Measurements from ENCODE around the gene DENND1A.

The DENND1A gene

GRCh38 chr9:123756484-123757106 is 173.3 kb downstream of the DENND1A start:
- Mint-ChIP-seq H3K9me3 (no peaks in the 10 kb centered on the region), H3K27ac (no peak overlapping the region), H3K36me3 (ENCODE audit: low read depth) (no peaks in the 10 kb centered on the region), H3K4me3 (no peak overlapping the region), H3K4me1 (ENCODE audit: low read depth) (no peaks in the 10 kb centered on the region), H3K27me3 (ENCODE audit: low read depth) (no peaks in the 10 kb centered on the region)
- no peak for DNase-seq (ENCODE audit: low spot score)

- Mint-ChIP-seq H3K4me1 (ENCODE audit: low read depth) (peaks cover 4% of the 10 kb centered on the region), H3K36me3 (ENCODE audit: low read depth) (no peaks in the 10 kb centered on the region), H3K27me3 (ENCODE audit: low read depth) (no peaks in the 10 kb centered on the region), H3K27ac (no peak overlapping the region), H3K9me3 (no peaks in the 10 kb centered on the region), H3K4me3 (no peak overlapping the region)
- DNase-seq (ENCODE audit: low spot score) = no peak
Observed at GRCh38 chr9:123753669-123754258, 176.2 kb downstream of the DENND1A start.

- no peaks in the 10 kb centered on the region for H3K27me3 Mint-ChIP-seq (ENCODE audit: low read depth)
- no peak overlapping the region for H3K27ac Mint-ChIP-seq
- no peak overlapping the region for H3K4me3 Mint-ChIP-seq
- DNase-seq (ENCODE audit: low spot score) = no peak
- H3K4me1 Mint-ChIP-seq (ENCODE audit: low read depth) = peaks cover 4% of the 10 kb centered on the region
- H3K9me3 Mint-ChIP-seq = no peaks in the 10 kb centered on the region
- H3K36me3 Mint-ChIP-seq (ENCODE audit: low read depth) = no peaks in the 10 kb centered on the region
Observed at GRCh38 chr9:123753016-123753415, 176.9 kb downstream of the DENND1A start.

- Mint-ChIP-seq H3K9me3 (no peaks in the 10 kb centered on the region), H3K36me3 (ENCODE audit: low read depth) (no peaks in the 10 kb centered on the region), H3K27me3 (ENCODE audit: low read depth) (no peaks in the 10 kb centered on the region), H3K4me1 (ENCODE audit: low read depth) (peaks cover 4% of the 10 kb centered on the region), H3K27ac (no peak overlapping the region), H3K4me3 (no peak overlapping the region)
- DNase-seq (ENCODE audit: low spot score) = no peak
Observed at GRCh38 chr9:123749580-123750202, 180.2 kb downstream of the DENND1A start.

DNA sequence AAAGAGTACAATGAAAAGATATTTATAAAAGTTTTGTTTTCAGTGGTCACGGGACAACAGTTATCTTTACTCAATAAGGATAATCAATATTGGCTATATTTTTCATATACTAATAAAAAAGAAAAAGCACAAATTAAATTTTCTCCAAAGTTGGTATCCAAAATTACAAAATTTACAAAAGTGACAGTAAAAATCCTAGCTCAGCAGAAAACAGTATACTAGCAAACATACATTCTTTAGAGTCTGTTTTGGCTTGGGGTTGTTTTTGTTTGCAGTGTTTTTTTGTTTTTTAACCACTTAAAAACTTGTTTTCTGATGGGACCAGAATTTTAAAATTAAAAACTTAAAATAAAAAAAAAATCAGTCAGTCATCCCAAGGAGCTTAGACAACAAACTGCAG is 183.2 kb downstream of the DENND1A start:
- Mint-ChIP-seq H3K4me1 (ENCODE audit: low read depth) (peaks cover 4% of the 10 kb centered on the region), H3K9me3 (no peaks in the 10 kb centered on the region), H3K36me3 (ENCODE audit: low read depth) (no peaks in the 10 kb centered on the region), H3K27me3 (ENCODE audit: low read depth) (no peaks in the 10 kb centered on the region), H3K27ac (no peak overlapping the region), H3K4me3 (no peak overlapping the region)
- DNase-seq (ENCODE audit: low spot score) = no peak

GRCh38 chr9:123745933-123746332 is 184.0 kb downstream of the DENND1A start:
- H3K4me3 Mint-ChIP-seq = no peak overlapping the region
- H3K9me3 Mint-ChIP-seq = no peaks in the 10 kb centered on the region
- peaks cover 4% of the 10 kb centered on the region for H3K4me1 Mint-ChIP-seq (ENCODE audit: low read depth)
- no peaks in the 10 kb centered on the region for H3K27me3 Mint-ChIP-seq (ENCODE audit: low read depth)
- DNase-seq (ENCODE audit: low spot score) = no peak
- no peaks in the 10 kb centered on the region for H3K36me3 Mint-ChIP-seq (ENCODE audit: low read depth)
- no peak overlapping the region for H3K27ac Mint-ChIP-seq

- no peaks in the 10 kb centered on the region for H3K9me3 Mint-ChIP-seq
- no peak for DNase-seq (ENCODE audit: low spot score)
- no peaks in the 10 kb centered on the region for H3K36me3 Mint-ChIP-seq (ENCODE audit: low read depth)
- H3K27ac Mint-ChIP-seq = no peak overlapping the region
- H3K27me3 Mint-ChIP-seq (ENCODE audit: low read depth) = no peaks in the 10 kb centered on the region
- H3K4me1 Mint-ChIP-seq (ENCODE audit: low read depth) = peaks cover 4% of the 10 kb centered on the region
- H3K4me3 Mint-ChIP-seq = no peak overlapping the region
Observed at GRCh38 chr9:123745451-123745850, 184.5 kb downstream of the DENND1A start.

- H3K4me3 Mint-ChIP-seq = no peak overlapping the region
- H3K4me1 Mint-ChIP-seq (ENCODE audit: low read depth) = no peaks in the 10 kb centered on the region
- no peaks in the 10 kb centered on the region for H3K36me3 Mint-ChIP-seq (ENCODE audit: low read depth)
- no peak overlapping the region for H3K27ac Mint-ChIP-seq
- no peaks in the 10 kb centered on the region for H3K9me3 Mint-ChIP-seq
- no peak for DNase-seq (ENCODE audit: low spot score)
- no peaks in the 10 kb centered on the region for H3K27me3 Mint-ChIP-seq (ENCODE audit: low read depth)
Observed at GRCh38 chr9:123743737-123744136, 186.2 kb downstream of the DENND1A start.

DNA sequence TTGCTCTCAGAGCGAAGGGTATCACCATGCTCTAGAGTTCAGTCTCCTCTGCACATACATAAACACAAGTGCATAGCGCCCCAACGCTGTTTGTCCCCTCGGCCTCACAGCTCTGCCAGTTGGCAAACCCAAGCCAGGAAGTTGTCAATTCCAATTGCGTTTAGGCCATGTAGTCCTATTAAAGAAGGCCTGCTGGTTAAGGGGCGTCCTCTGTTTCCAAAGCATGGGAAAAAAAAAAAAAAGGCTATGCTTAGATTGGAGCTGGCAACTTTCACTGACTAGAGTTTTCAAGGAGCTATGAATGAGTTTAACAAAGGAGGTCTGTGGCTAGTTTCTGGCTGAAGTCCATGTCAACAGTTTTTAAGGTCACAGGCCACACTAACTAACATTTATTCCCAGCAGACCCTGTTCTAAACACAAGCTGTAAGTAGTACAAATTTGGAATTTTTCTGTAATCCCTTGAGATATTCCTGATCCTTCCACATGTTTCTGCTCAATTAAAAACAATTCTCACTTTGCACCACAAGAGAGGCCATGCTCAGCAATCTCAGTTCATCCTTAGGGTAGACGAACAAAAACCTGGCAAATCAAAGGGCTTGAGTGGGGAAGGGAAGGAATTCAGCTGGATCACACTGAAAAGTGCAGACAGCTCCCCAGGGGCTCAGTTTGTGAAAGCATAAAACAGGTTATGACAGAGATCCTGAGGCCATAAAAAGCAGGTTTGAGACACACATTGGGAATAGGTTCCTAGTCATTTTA is 187.7 kb downstream of the DENND1A start:
- H3K36me3 Mint-ChIP-seq (ENCODE audit: low read depth) = no peaks in the 10 kb centered on the region
- no peak overlapping the region for H3K27ac Mint-ChIP-seq
- no peak overlapping the region for H3K4me3 Mint-ChIP-seq
- H3K27me3 Mint-ChIP-seq (ENCODE audit: low read depth) = no peaks in the 10 kb centered on the region
- no peak for DNase-seq (ENCODE audit: low spot score)
- H3K9me3 Mint-ChIP-seq = no peaks in the 10 kb centered on the region
- no peaks in the 10 kb centered on the region for H3K4me1 Mint-ChIP-seq (ENCODE audit: low read depth)

GRCh38 chr9:123741214-123741613 is 188.7 kb downstream of the DENND1A start:
- no peak overlapping the region for H3K4me3 Mint-ChIP-seq
- no peaks in the 10 kb centered on the region for H3K36me3 Mint-ChIP-seq (ENCODE audit: low read depth)
- H3K9me3 Mint-ChIP-seq = no peaks in the 10 kb centered on the region
- no peaks in the 10 kb centered on the region for H3K27me3 Mint-ChIP-seq (ENCODE audit: low read depth)
- no peaks in the 10 kb centered on the region for H3K4me1 Mint-ChIP-seq (ENCODE audit: low read depth)
- no peak for DNase-seq (ENCODE audit: low spot score)
- no peak overlapping the region for H3K27ac Mint-ChIP-seq

DNA sequence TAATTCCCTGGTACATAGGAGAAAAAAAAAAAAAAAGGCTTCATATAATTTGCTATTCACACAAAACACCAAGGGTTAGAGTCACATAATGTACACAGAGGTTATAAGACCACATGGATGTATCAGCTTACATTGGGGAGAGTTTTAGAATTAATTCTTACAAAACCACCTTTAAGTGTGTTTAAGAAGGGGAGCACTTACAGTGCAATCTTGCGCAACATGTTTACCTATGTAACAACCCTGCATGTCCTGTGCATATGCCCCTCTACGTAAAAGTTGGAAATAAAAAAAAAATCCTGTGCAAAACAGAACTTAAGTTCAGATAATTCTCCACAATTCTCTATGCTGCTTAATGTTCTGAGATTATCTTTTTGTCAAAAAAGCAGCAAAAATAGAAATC is 190.0 kb downstream of the DENND1A start:
- Mint-ChIP-seq H3K27ac (no peak overlapping the region), H3K36me3 (ENCODE audit: low read depth) (no peaks in the 10 kb centered on the region), H3K9me3 (no peaks in the 10 kb centered on the region), H3K27me3 (ENCODE audit: low read depth) (no peaks in the 10 kb centered on the region), H3K4me3 (no peak overlapping the region), H3K4me1 (ENCODE audit: low read depth) (no peaks in the 10 kb centered on the region)
- DNase-seq (ENCODE audit: low spot score) = no peak

GRCh38 chr9:123739387-123739786 is 190.5 kb downstream of the DENND1A start:
- Mint-ChIP-seq H3K27me3 (ENCODE audit: low read depth) (no peaks in the 10 kb centered on the region), H3K4me3 (no peak overlapping the region), H3K4me1 (ENCODE audit: low read depth) (no peaks in the 10 kb centered on the region), H3K27ac (no peak overlapping the region), H3K9me3 (no peaks in the 10 kb centered on the region), H3K36me3 (ENCODE audit: low read depth) (no peaks in the 10 kb centered on the region)
- DNase-seq (ENCODE audit: low spot score) = no peak

- no peaks in the 10 kb centered on the region for H3K9me3 Mint-ChIP-seq
- H3K27me3 Mint-ChIP-seq (ENCODE audit: low read depth) = no peaks in the 10 kb centered on the region
- no peak overlapping the region for H3K4me3 Mint-ChIP-seq
- no peaks in the 10 kb centered on the region for H3K4me1 Mint-ChIP-seq (ENCODE audit: low read depth)
- no peak overlapping the region for H3K27ac Mint-ChIP-seq
- no peaks in the 10 kb centered on the region for H3K36me3 Mint-ChIP-seq (ENCODE audit: low read depth)
- DNase-seq (ENCODE audit: low spot score) = no peak
Observed at GRCh38 chr9:123738648-123739047, 191.3 kb downstream of the DENND1A start.

DNA sequence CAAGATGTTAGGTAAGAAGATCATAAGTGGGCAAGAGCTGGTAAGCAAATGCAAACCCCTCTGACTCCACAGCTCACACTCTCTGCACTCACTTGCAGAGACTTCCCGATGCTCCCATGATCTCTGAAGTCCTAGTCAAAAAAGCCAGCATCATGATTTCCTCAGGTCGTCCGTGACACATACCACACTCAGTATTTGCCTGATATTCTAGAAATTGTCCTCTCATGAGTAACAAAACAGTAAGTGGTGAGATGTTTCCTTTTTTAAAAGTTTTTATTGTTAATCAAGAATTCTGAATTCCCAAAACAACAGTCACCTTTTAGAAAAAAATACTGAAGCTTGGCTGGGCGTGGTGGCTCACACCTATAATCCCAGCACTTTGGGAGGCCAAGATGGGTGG is 194.6 kb downstream of the DENND1A start:
- no peak for DNase-seq (ENCODE audit: low spot score)
- H3K4me1 Mint-ChIP-seq (ENCODE audit: low read depth) = no peaks in the 10 kb centered on the region
- H3K4me3 Mint-ChIP-seq = no peak overlapping the region
- H3K9me3 Mint-ChIP-seq = peaks cover 2% of the 10 kb centered on the region
- H3K27ac Mint-ChIP-seq = no peak overlapping the region
- no peaks in the 10 kb centered on the region for H3K27me3 Mint-ChIP-seq (ENCODE audit: low read depth)
- no peaks in the 10 kb centered on the region for H3K36me3 Mint-ChIP-seq (ENCODE audit: low read depth)
